NCI-H2171 treated with DMSO at 0.1 percent for 48 hours (cell line): ENCODE data around the gene GSK3B.

Experiments used
- DNase-seq: peaks from one replicate; lab custom pipeline; 2025; lab: John Stamatoyannopoulos, UW

GSK3B gene

GRCh38 chr3:120095979-120096426 is 1.8 kb upstream of the GSK3B start:
- no peak for DNase-seq

GRCh38 chr3:120095226-120095978 is 1.2 kb upstream of the GSK3B start:
- peak; percentile 86 for DNase-seq

GRCh38 chr3:120094776-120095225 is 554 bp upstream of the GSK3B start:
- DNase-seq = peak; percentile 100

- peak; percentile 54 for DNase-seq
These were observed 932 bp downstream of the GSK3B start for GRCh38 chr3:120093119-120093910.

GRCh38 chr3:120092474-120092873 is 1.8 kb downstream of the GSK3B start:
- no peak for DNase-seq

GRCh38 chr3:120090422-120090821 is 3.8 kb downstream of the GSK3B start:
- DNase-seq = no peak

- no peak for DNase-seq
These were observed 5.2 kb downstream of the GSK3B start for GRCh38 chr3:120089089-120089488.

GRCh38 chr3:120088622-120089021 is 5.6 kb downstream of the GSK3B start:
- no peak for DNase-seq

GRCh38 chr3:120081719-120082118 is 12.5 kb downstream of the GSK3B start:
- no peak for DNase-seq

GRCh38 chr3:120080836-120081235 is 13.4 kb downstream of the GSK3B start:
- DNase-seq = no peak

- no peak for DNase-seq
These were observed 16.5 kb downstream of the GSK3B start for GRCh38 chr3:120077731-120078130.

- no peak for DNase-seq
These were observed 21.3 kb downstream of the GSK3B start for GRCh38 chr3:120072867-120073525.

GRCh38 chr3:120071259-120071658 is 23.0 kb downstream of the GSK3B start:
- DNase-seq = no peak

- no peak for DNase-seq
These were observed 23.8 kb downstream of the GSK3B start for GRCh38 chr3:120070263-120070981.

- no peak for DNase-seq
These were observed 27.2 kb downstream of the GSK3B start for GRCh38 chr3:120067083-120067482.

GRCh38 chr3:120066634-120067033 is 27.6 kb downstream of the GSK3B start:
- DNase-seq = no peak

- no peak for DNase-seq
These were observed 29.6 kb downstream of the GSK3B start for GRCh38 chr3:120064641-120065040.

GRCh38 chr3:120062474-120062873 is 31.8 kb downstream of the GSK3B start:
- no peak for DNase-seq

- DNase-seq = no peak
These were observed 35.0 kb downstream of the GSK3B start for GRCh38 chr3:120059081-120059864.

GRCh38 chr3:120057626-120058025 is 36.6 kb downstream of the GSK3B start:
- DNase-seq = no peak

GRCh38 chr3:120057029-120057428 is 37.2 kb downstream of the GSK3B start:
- no peak for DNase-seq
